ENCODE measurements around the gene CXADR. TPM values are rescaled to one million over a fixed set of nuclear protein-coding genes. Genes with fewer than 3 reads are reported as not detected.

The CXADR gene
- total RNA-seq, 1 experiment from 2014 or later, result 21.7 TPM

- Histone ChIP-seq H3K4me1 (replicated peaks; ENCODE audit: insufficient read depth) (0 out of 2 replicates have a peak, but pooled peaks cover 4% of the 10 kb centered on the region), H2AFZ (no peak overlapping the region), H3F3A (ENCODE audit: insufficient read depth, low read depth) (peaks cover 3% of the 10 kb centered on the region; the same call in 1 of the 2 replicates), H3K27ac (no peak overlapping the region), H3K4me2 (no peak overlapping the region), H4K20me1 (ENCODE audit: insufficient read depth) (no peaks in the 10 kb centered on the region), H3K27me3 (ENCODE audit: insufficient read depth, low read depth) (no peaks in the 10 kb centered on the region), H3K36me3 (ENCODE audit: low read depth) (no peaks in the 10 kb centered on the region), H3K79me2 (ENCODE audit: low read depth) (no peaks in the 10 kb centered on the region), H3K4me3 (no peak overlapping the region), H3K9me3 (ENCODE audit: insufficient read depth, low read depth) (no peaks in the 10 kb centered on the region), H3K9me2 (ENCODE audit: insufficient read depth) (no peaks in the 10 kb centered on the region)
- no peak for DNase-seq
- ChIA-PET CTCF (no interaction called here), POLR2A (ENCODE audit: unreplicated experiment) (no interaction called here)
- no TSS peak for BruUV-seq (replicated peaks)
- TF ChIP-seq EZH2 (IDR thresholded peaks at IDR 0.05; ENCODE audit: low read depth), result no peak
- TF ChIP-seq CTCF (conservative IDR thresholded peaks at IDR 0.05), result no peak
- intact Hi-C loops (cut with micrococcal nuclease; ENCODE audit: unreplicated experiment), result no loop called here
Measured at GRCh38 chr21:17572431-17572830, 59.6 kb downstream of the CXADR start.

- H3K27me3 ChIP-seq (ENCODE audit: insufficient read depth, low read depth), result no peaks in the 10 kb centered on the region
- H3K4me2 ChIP-seq, result no peak overlapping the region
- CTCF ChIA-PET, result no interaction called here
- no peak overlapping the region for H3K4me3 ChIP-seq
- H3F3A ChIP-seq (ENCODE audit: insufficient read depth, low read depth), result peaks cover 3% of the 10 kb centered on the region; the same call in 1 of the 2 replicates
- no peak overlapping the region for H3K27ac ChIP-seq
- peaks cover 11% of the 10 kb centered on the region; the same call in 1 of the 2 replicates for H3K4me1 ChIP-seq (replicated peaks; ENCODE audit: insufficient read depth)
- H3K9me2 ChIP-seq (ENCODE audit: insufficient read depth), result no peaks in the 10 kb centered on the region
- no peaks in the 10 kb centered on the region for H3K9me3 ChIP-seq (ENCODE audit: insufficient read depth, low read depth)
- no peaks in the 10 kb centered on the region for H3K79me2 ChIP-seq (ENCODE audit: low read depth)
- intact Hi-C loops (cut with micrococcal nuclease; ENCODE audit: unreplicated experiment), result no loop called here
- POLR2A ChIA-PET (ENCODE audit: unreplicated experiment), result interaction anchor here (0.7 kb wide), 1 partner anchor 121 kb away, joined by 11 read pairs; no protein-coding TSS in a partner anchor
- H2AFZ ChIP-seq, result no peak overlapping the region
- H4K20me1 ChIP-seq (ENCODE audit: insufficient read depth), result 0 out of 2 replicates have a peak, but pooled peaks cover 3% of the 10 kb centered on the region
- BruUV-seq (replicated peaks), result no TSS peak
- DNase-seq, result no peak
- TF ChIP-seq CTCF (conservative IDR thresholded peaks at IDR 0.05) (no peak), EZH2 (IDR thresholded peaks at IDR 0.05; ENCODE audit: low read depth) (no peak)
- no peaks in the 10 kb centered on the region for H3K36me3 ChIP-seq (ENCODE audit: low read depth)
Measured at GRCh38 chr21:17575076-17575475, 62.2 kb downstream of the CXADR start.

GRCh38 chr21:17576080-17576835 is 63.4 kb downstream of the CXADR start:
- H3K36me3 ChIP-seq (ENCODE audit: low read depth), result no peaks in the 10 kb centered on the region
- H3K9me3 ChIP-seq (ENCODE audit: insufficient read depth, low read depth), result no peaks in the 10 kb centered on the region
- H3K79me2 ChIP-seq (ENCODE audit: low read depth), result no peaks in the 10 kb centered on the region
- H3K4me1 ChIP-seq (replicated peaks; ENCODE audit: insufficient read depth), result peaks cover 11% of the 10 kb centered on the region; the same call in 1 of the 2 replicates
- CTCF ChIA-PET, result interaction anchor here (0.6 kb wide), 1 partner anchor 138 kb away, joined by 7 read pairs; no protein-coding TSS in a partner anchor
- no peak for DNase-seq
- 0 out of 2 replicates have a peak, but pooled peaks cover 3% of the 10 kb centered on the region for H4K20me1 ChIP-seq (ENCODE audit: insufficient read depth)
- H3K4me2 ChIP-seq, result no peak overlapping the region
- H3K9me2 ChIP-seq (ENCODE audit: insufficient read depth), result no peaks in the 10 kb centered on the region
- no peak overlapping the region for H2AFZ ChIP-seq
- H3F3A ChIP-seq (ENCODE audit: insufficient read depth, low read depth), result peaks cover 3% of the 10 kb centered on the region; the same call in 1 of the 2 replicates
- no TSS peak for BruUV-seq (replicated peaks)
- TF ChIP-seq CTCF (conservative IDR thresholded peaks at IDR 0.05), result no peak
- no peak for TF ChIP-seq EZH2 (IDR thresholded peaks at IDR 0.05; ENCODE audit: low read depth)
- no peak overlapping the region for H3K4me3 ChIP-seq
- no peaks in the 10 kb centered on the region for H3K27me3 ChIP-seq (ENCODE audit: insufficient read depth, low read depth)
- POLR2A ChIA-PET (ENCODE audit: unreplicated experiment), result no interaction called here
- intact Hi-C loops (cut with micrococcal nuclease; ENCODE audit: unreplicated experiment), result no loop called here
- H3K27ac ChIP-seq, result no peak overlapping the region

Measured in PC-9 (cell line).